Astrocyte (in vitro differentiated cells and primary cell): ENCODE data around the gene PDLIM7. TPM values are rescaled to one million over a fixed set of nuclear protein-coding genes. Genes with fewer than 3 reads are reported as not detected.

Experiments used
- DNase-seq: peaks from one replicate; pipeline ENCODE4 v3.0.0-alpha.2; 2010; ENCODE audit warnings: low read depth
- FAIRE-seq: peaks from 2 replicates; lab custom pipeline; 2011; peaks lifted over from hg19 to GRCh38; lab: Jason Lieb, UNC
- H2AFZ ChIP-seq: 2 replicates; pipeline ENCODE4 v1.6.0; 2012; ENCODE audit warnings: low read depth, low read length, inconsistent platforms
- H3K27ac ChIP-seq: 2 replicates; pipeline ENCODE4 v1.5.1; 2011; ENCODE audit warnings: low read depth, low read length, inconsistent platforms
- H3K27me3 ChIP-seq: 2 replicates; pipeline ENCODE4 v1.6.0; 2011; ENCODE audit warnings: low read length, inconsistent platforms; ENCODE audit not compliant: insufficient read depth
- H3K36me3 ChIP-seq: 2 replicates; pipeline ENCODE4 v1.5.1; 2011; ENCODE audit warnings: low read length, inconsistent platforms; ENCODE audit not compliant: insufficient read depth
- H3K4me1 ChIP-seq: 2 replicates; pipeline ENCODE4 v1.5.1; 2011; ENCODE audit warnings: low read length, inconsistent platforms; ENCODE audit not compliant: insufficient read depth
- H3K4me2 ChIP-seq: 2 replicates; pipeline ENCODE4 v1.6.0; 2012; ENCODE audit warnings: low read length, inconsistent platforms
- H3K4me3 ChIP-seq: 2 replicates; pipeline ENCODE4 v1.5.1; 2011; ENCODE audit warnings: low read depth, mild to moderate bottlenecking, low read length, inconsistent platforms; ENCODE audit not compliant: insufficient read depth
- H3K79me2 ChIP-seq: 2 replicates; pipeline ENCODE4 v1.6.0; 2012; ENCODE audit warnings: mild to moderate bottlenecking, low read length, inconsistent platforms; ENCODE audit not compliant: insufficient read depth
- H3K9ac ChIP-seq: 2 replicates; pipeline ENCODE4 v1.6.0; 2012; ENCODE audit warnings: mild to moderate bottlenecking, low read length, inconsistent platforms
- H3K9me3 ChIP-seq: 2 replicates; pipeline ENCODE4 v1.5.1; 2012; ENCODE audit warnings: low read depth, mild to moderate bottlenecking, low read length, inconsistent platforms; ENCODE audit not compliant: insufficient read depth
- H4K20me1 ChIP-seq: 2 replicates; pipeline ENCODE4 v1.6.0; 2012; ENCODE audit warnings: low read length, inconsistent platforms; ENCODE audit not compliant: insufficient read depth
- H3K27ac Mint-ChIP-seq: one replicate; pipeline ENCODE4 v1.8.0; 2021; ENCODE audit warnings: mild to moderate bottlenecking, mixed read lengths; ENCODE audit not compliant: unreplicated experiment
- H3K27me3 Mint-ChIP-seq: one replicate; pipeline ENCODE4 v1.8.0; 2021; ENCODE audit warnings: low read depth, mixed read lengths; ENCODE audit not compliant: unreplicated experiment
- H3K36me3 Mint-ChIP-seq: one replicate; pipeline ENCODE4 v1.8.0; 2021; ENCODE audit warnings: low read depth, mixed read lengths; ENCODE audit not compliant: unreplicated experiment
- H3K4me1 Mint-ChIP-seq: one replicate; pipeline ENCODE4 v1.8.0; 2021; ENCODE audit warnings: low read depth, mixed read lengths; ENCODE audit not compliant: unreplicated experiment
- H3K4me3 Mint-ChIP-seq: one replicate; pipeline ENCODE4 v1.8.0; 2021; ENCODE audit warnings: mild to moderate bottlenecking, moderate library complexity, mixed read lengths; ENCODE audit not compliant: unreplicated experiment
- H3K9me3 Mint-ChIP-seq: one replicate; pipeline ENCODE4 v1.8.0; 2021; ENCODE audit warnings: mild to moderate bottlenecking, mixed read lengths; ENCODE audit not compliant: unreplicated experiment
- CTCF ChIP-seq: IDR thresholded peaks from 2 replicates; pipeline ENCODE4 v1.5.1; 2011; ENCODE audit warnings: low read depth, mild to moderate bottlenecking, inconsistent platforms, low read length, moderate library complexity; ENCODE audit not compliant: insufficient read depth
- EZH2 ChIP-seq: IDR thresholded peaks from 2 replicates; pipeline ENCODE4 v1.6.1; 2012; ENCODE audit warnings: mild to moderate bottlenecking, low read length, inconsistent platforms; ENCODE audit not compliant: insufficient read depth
- total RNA-seq: library from RNA; stranded (reverse); gene quantifications from 2 replicates; pipeline ENCODE4 v1.2.1, GENCODE V29; 2021

The PDLIM7 gene
- total RNA-seq, 1 donor from 2014 or later = 590 TPM

GRCh38 chr5:177537389-177538361 lies 40.3 kb upstream of the PDLIM7 start:
- Histone ChIP-seq H4K20me1 (peaks cover 65% of the 10 kb centered on the region), H3K27me3 (no peaks in the 10 kb centered on the region), H3K27ac (peak overlapping the region; percentile 77), H3K4me3 (no peak overlapping the region), H3K4me1 (peaks cover 17% of the 10 kb centered on the region), H3K9ac (peak overlapping the region; percentile 52), H3K79me2 (peaks cover 47% of the 10 kb centered on the region), H3K4me2 (peak overlapping the region; percentile 67), H3K36me3 (peaks cover 2% of the 10 kb centered on the region), H3K9me3 (no peaks in the 10 kb centered on the region), H2AFZ (no peak overlapping the region)
- peak overlapping the region; percentile 23 for H3K4me3 Mint-ChIP-seq
- H3K4me1 Mint-ChIP-seq = peaks cover 26% of the 10 kb centered on the region
- DNase-seq (peak; percentile 76), FAIRE-seq (peak; percentile 23)
- H3K9me3 Mint-ChIP-seq = no peaks in the 10 kb centered on the region
- TF ChIP-seq CTCF = no peak
- no peak for TF ChIP-seq EZH2
- peak overlapping the region; percentile 87 for H3K27ac Mint-ChIP-seq
- no peaks in the 10 kb centered on the region for H3K27me3 Mint-ChIP-seq
- peaks cover 14% of the 10 kb centered on the region for H3K36me3 Mint-ChIP-seq

DNA sequence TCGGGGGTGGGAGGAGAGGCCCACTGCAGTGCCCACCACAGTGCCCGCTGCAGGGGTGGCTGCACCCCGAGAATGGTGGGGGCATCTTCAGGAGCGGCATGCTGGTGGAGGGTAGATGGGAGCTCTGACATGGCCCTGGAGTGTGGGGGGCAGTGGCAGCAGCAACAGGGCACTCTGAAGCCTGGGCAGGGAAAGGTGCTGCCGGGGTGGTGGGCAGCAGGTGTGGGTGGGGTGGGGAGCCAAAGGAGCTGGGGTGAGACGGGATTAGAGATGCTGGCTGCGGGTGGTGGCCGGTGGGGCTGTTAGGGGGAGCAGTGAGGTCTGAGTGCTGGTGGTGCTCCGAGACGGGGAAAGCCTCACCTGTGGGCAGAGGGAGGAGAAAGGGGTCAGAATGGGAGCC lies 39.0 kb upstream of the PDLIM7 start:
- H3K4me3 Mint-ChIP-seq = no peak overlapping the region
- no peak overlapping the region for H3K27ac ChIP-seq
- no peaks in the 10 kb centered on the region for H3K9me3 ChIP-seq
- H3K27me3 Mint-ChIP-seq = no peaks in the 10 kb centered on the region
- H3K9ac ChIP-seq = no peak overlapping the region
- FAIRE-seq (no peak), DNase-seq (no peak)
- peaks cover 2% of the 10 kb centered on the region for H3K36me3 ChIP-seq
- H3K4me1 ChIP-seq = peaks cover 17% of the 10 kb centered on the region
- TF ChIP-seq EZH2 (no peak), CTCF (no peak)
- peaks cover 17% of the 10 kb centered on the region for H3K36me3 Mint-ChIP-seq
- H3K4me3 ChIP-seq = no peak overlapping the region
- H4K20me1 ChIP-seq = peaks cover 70% of the 10 kb centered on the region
- H3K27me3 ChIP-seq = no peaks in the 10 kb centered on the region
- H3K27ac Mint-ChIP-seq = no peak overlapping the region
- no peak overlapping the region for H3K4me2 ChIP-seq
- peaks cover 26% of the 10 kb centered on the region for H3K4me1 Mint-ChIP-seq
- H3K79me2 ChIP-seq = peaks cover 44% of the 10 kb centered on the region
- H3K9me3 Mint-ChIP-seq = no peaks in the 10 kb centered on the region
- no peak overlapping the region for H2AFZ ChIP-seq
